Skin of body (tissue), 2 donors: ENCODE measurements around the gene GRIPAP1. TPM values are rescaled to one million over a fixed set of nuclear protein-coding genes. Genes with fewer than 3 reads are reported as not detected.

Experiments used
- DNase-seq: peaks from one replicate; lab custom pipeline; 2025; lab: John Stamatoyannopoulos, UW
- total RNA-seq: library from RNA; depleted of rRNA; stranded (reverse); fragments of >200 nt; gene quantifications from one replicate; pipeline ENCODE4 v1.2.3, GENCODE V29; 2014

Gene GRIPAP1
- total RNA-seq, 1 donor from 2014 or later = 23.7 TPM

- DNase-seq = no peak
Measured at GRCh38 chrX:48958635-48959094, 43.4 kb downstream of the GRIPAP1 start.

GRCh38 chrX:48957827-48958634 lies 44.0 kb downstream of the GRIPAP1 start:
- peak; percentile 98 for DNase-seq

GRCh38 chrX:48957477-48957826 lies 44.6 kb downstream of the GRIPAP1 start, which contains the start of gene OTUD5:
OTUD5 (minus strand) TSS chrX:48957607; CDS start chrX:48957570, 37 bp downstream.
- DNase-seq = no peak

GRCh38 chrX:48956728-48957414 lies 45.2 kb downstream of the GRIPAP1 start:
- no peak for DNase-seq

- no peak for DNase-seq
Measured at GRCh38 chrX:48948589-48948988, 53.5 kb downstream of the GRIPAP1 start.

GRCh38 chrX:48945517-48946348 lies 56.3 kb downstream of the GRIPAP1 start:
- DNase-seq = no peak

- DNase-seq = no peak
Measured at GRCh38 chrX:48942895-48943294, 59.2 kb downstream of the GRIPAP1 start.

GRCh38 chrX:48940404-48940955 lies 61.6 kb downstream of the GRIPAP1 start:
- no peak for DNase-seq

GRCh38 chrX:48939524-48940228 lies 62.4 kb downstream of the GRIPAP1 start:
- no peak for DNase-seq

- no peak for DNase-seq
Measured at GRCh38 chrX:48938721-48939425, 63.2 kb downstream of the GRIPAP1 start.

- DNase-seq = no peak
Measured at GRCh38 chrX:48937054-48937907, 64.8 kb downstream of the GRIPAP1 start.

- no peak for DNase-seq
Measured at GRCh38 chrX:48936429-48937053, 65.5 kb downstream of the GRIPAP1 start.

- DNase-seq = no peak
Measured at GRCh38 chrX:48935301-48935670, 66.8 kb downstream of the GRIPAP1 start.

- no peak for DNase-seq
Measured at GRCh38 chrX:48934581-48935300, 67.3 kb downstream of the GRIPAP1 start.

- DNase-seq = no peak
Measured at GRCh38 chrX:48933757-48934156, 68.3 kb downstream of the GRIPAP1 start.

GRCh38 chrX:48927736-48928382 lies 74.2 kb downstream of the GRIPAP1 start:
- no peak for DNase-seq

GRCh38 chrX:48927123-48927522 lies 74.9 kb downstream of the GRIPAP1 start:
- no peak for DNase-seq

GRCh38 chrX:48924270-48924669 lies 77.8 kb downstream of the GRIPAP1 start:
- no peak for DNase-seq
